AG09319 (cell line): Measurements from ENCODE around the gene STK32C.

Source experiments
- DNase-seq: peaks from one replicate; pipeline ENCODE4 v3.0.0-alpha.2; 2010; ENCODE audit warnings: low read depth; ENCODE audit errors: extremely low read depth
- CTCF ChIP-seq: IDR thresholded peaks from 2 replicates; pipeline ENCODE4 v1.5.1; 2011; ENCODE audit warnings: low read depth, mild to moderate bottlenecking, inconsistent platforms, low read length, moderate library complexity

Gene STK32C

GRCh38 chr10:132187430-132188138 lies 120.2 kb downstream of the STK32C start:
- TF ChIP-seq CTCF: no peak
- DNase-seq: no peak

- no peak for DNase-seq
- no peak for TF ChIP-seq CTCF
These were observed 121.0 kb downstream of the STK32C start, which contains the start of gene DPYSL4 for GRCh38 chr10:132186488-132187429. TSS of gene DPYSL4 (plus strand) at chr10:132186948. CDS start at chr10:132187064, 116 bp downstream.

GRCh38 chr10:132185601-132186487 lies 121.9 kb downstream of the STK32C start:
- DNase-seq: no peak

GRCh38 chr10:132184816-132185593 lies 122.7 kb downstream of the STK32C start:
- no peak for DNase-seq
- TF ChIP-seq CTCF: no peak

More at GRCh38 chr10:132185601-132186487, 121.9 kb downstream of the STK32C start:
- TF ChIP-seq CTCF: no peak

GRCh38 chr10:132183046-132183445 lies 124.7 kb downstream of the STK32C start:
- TF ChIP-seq CTCF: no peak
- DNase-seq: no peak

GRCh38 chr10:132182591-132182990 lies 125.2 kb downstream of the STK32C start:
- TF ChIP-seq CTCF: no peak
- DNase-seq: no peak
